ENCODE data around the gene PSMA3. TPM values are rescaled to one million over a fixed set of nuclear protein-coding genes. Genes with fewer than 3 reads are reported as not detected.

The PSMA3 gene
- total and polyA plus RNA-seq, 12 donors: 80.9 to 270 (median 162) TPM

DNA sequence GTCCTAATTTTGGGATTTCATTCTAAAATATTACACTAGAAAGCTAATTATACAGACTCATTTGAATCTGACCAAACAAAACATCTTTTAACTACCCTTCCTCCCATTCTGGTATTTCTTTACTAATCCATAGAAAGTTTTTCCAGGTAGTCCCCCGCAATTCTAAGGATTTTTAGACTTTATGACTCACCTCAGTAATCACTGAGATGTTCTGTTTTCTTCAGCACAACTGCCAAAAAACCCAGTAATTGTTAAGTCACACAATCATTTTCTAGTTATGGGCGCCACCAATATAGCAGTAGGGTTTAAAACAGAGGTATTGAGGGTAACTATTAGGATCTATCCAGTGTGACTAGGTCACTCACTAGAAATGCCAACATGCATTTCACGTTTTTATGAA, 52.1 kb downstream of the PSMA3 start:
- peak overlapping the region; percentile 81 to 96 (median 94) for H3K27ac ChIP-seq
- 5 to 10% (median 7%) methylated on average over 3 of the region's 3 CpGs for WGBS, 4 donors
- H3K9me3 ChIP-seq (replicated peaks in 1 of 3): no peaks in the 10 kb centered on the region
- no peak for TF ChIP-seq POLR2A (IDR thresholded peaks at IDR 0.05)
- TF ChIP-seq, protein P1, sequence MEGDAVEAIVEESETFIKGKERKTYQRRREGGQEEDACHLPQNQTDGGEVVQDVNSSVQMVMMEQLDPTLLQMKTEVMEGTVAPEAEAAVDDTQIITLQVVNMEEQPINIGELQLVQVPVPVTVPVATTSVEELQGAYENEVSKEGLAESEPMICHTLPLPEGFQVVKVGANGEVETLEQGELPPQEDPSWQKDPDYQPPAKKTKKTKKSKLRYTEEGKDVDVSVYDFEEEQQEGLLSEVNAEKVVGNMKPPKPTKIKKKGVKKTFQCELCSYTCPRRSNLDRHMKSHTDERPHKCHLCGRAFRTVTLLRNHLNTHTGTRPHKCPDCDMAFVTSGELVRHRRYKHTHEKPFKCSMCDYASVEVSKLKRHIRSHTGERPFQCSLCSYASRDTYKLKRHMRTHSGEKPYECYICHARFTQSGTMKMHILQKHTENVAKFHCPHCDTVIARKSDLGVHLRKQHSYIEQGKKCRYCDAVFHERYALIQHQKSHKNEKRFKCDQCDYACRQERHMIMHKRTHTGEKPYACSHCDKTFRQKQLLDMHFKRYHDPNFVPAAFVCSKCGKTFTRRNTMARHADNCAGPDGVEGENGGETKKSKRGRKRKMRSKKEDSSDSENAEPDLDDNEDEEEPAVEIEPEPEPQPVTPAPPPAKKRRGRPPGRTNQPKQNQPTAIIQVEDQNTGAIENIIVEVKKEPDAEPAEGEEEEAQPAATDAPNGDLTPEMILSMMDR (IDR thresholded peaks at IDR 0.05): no peak
- no peak for DNase-seq
- H3K4me3 ChIP-seq: peak overlapping the region in 2 of 4 donors; percentile 49 to 76
- peaks cover 0 to 22% of the 10 kb centered on the region in 2 donors for H3K36me3 ChIP-seq (replicated peaks in 1 of 2)
- peaks cover 6 to 44% of the 10 kb centered on the region in 2 donors for H3K4me1 ChIP-seq (replicated peaks in 1 of 2)
- H3K27me3 ChIP-seq: no peaks in the 10 kb centered on the region
- intact Hi-C loops (cut with DNase I): no loop called here

DNA sequence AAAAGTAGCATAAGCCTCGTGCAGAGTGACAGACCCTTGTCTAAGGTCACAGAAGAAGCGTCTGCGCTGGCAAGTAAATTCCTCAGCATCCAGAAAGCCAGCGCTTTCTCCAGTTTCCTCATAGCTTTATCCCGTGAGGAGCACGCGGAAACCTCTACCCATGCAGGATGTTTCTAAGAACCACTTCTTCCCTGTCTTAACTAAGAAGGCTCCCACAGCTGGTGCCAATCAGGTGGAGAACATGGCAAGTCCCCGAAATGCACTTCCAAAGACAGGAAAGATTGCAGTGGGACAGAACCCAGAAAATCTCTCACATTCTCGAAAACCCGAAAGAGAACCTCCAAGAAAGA, 52.7 kb downstream of the PSMA3 start:
- H3K4me3 ChIP-seq: peak overlapping the region; percentile 35 to 83 (median 62)
- no peaks in the 10 kb centered on the region for H3K9me3 ChIP-seq (replicated peaks in 1 of 3)
- no peak for TF ChIP-seq POLR2A (IDR thresholded peaks at IDR 0.05)
- TF ChIP-seq, protein P1 (IDR thresholded peaks at IDR 0.05): no peak
- no peaks in the 10 kb centered on the region for H3K27me3 ChIP-seq
- peak overlapping the region; percentile 81 to 96 (median 94) for H3K27ac ChIP-seq
- intact Hi-C loops (cut with DNase I): no loop called here
- H3K36me3 ChIP-seq (replicated peaks in 1 of 2): peaks cover 0 to 23% of the 10 kb centered on the region in 2 donors
- peak in 2 of 7 donors; percentile 29 to 56 for DNase-seq
- peaks cover 6 to 37% of the 10 kb centered on the region in 2 donors for H3K4me1 ChIP-seq (replicated peaks in 1 of 2)
- 0 to 3% (median 0%) methylated on average over 6 to 10 of the region's 10 CpGs for WGBS, 4 donors

DNA sequence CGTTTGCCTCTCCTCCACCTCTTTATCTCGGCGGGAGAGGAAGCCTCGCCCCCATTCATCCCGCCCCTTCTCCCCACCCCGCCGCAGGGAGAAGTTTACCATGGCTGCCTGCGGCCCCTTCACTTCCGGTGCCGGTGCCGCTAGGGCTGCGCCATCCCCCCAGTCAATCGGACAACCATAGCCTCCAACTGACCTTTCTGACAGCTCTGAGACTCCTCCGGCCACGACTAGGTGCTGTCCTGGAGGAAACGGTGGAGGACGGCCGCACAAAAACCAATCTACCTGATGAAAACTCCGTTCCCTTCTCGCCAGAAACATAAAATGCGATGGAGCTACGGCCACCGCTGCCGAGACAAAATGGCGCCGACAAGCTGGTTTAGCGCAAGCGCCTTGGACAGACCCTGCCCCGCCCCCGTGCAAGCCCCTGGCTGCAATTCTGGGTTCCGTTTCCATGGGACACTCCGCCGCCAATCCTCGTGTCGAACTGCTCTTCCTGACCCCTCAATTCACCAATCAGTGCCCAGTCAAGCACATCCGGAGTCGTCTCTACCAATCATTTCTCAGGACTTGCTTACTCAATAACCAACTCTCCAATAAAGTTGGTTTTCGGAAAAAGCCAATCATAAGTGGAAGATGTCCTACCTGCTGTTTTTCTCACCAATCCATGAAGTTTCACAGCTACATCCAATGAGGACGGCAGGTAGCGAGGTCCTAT, 53.3 kb downstream of the PSMA3 start:
- Histone ChIP-seq H3K36me3 (replicated peaks in 1 of 2) (peaks cover 0 to 26% of the 10 kb centered on the region in 2 donors), H3K9me3 (replicated peaks in 1 of 3) (no peaks in the 10 kb centered on the region), H3K4me3 (peak overlapping the region; percentile 35 to 88 (median 64)), H3K4me1 (replicated peaks in 1 of 2) (peaks cover 6 to 37% of the 10 kb centered on the region in 2 donors), H3K27ac (peak overlapping the region; percentile 94 to 97 (median 96)), H3K27me3 (no peaks in the 10 kb centered on the region)
- intact Hi-C loops (cut with DNase I): no loop called here
- DNase-seq: peak; percentile 98 to 100 (median 99)
- 0% methylated on average over 16 to 40 of the region's 40 CpGs for WGBS, 4 donors
- TF ChIP-seq, protein P1 (IDR thresholded peaks at IDR 0.05): no peak
- peak; percentile 73 to 87 for TF ChIP-seq POLR2A (IDR thresholded peaks at IDR 0.05)

DNA sequence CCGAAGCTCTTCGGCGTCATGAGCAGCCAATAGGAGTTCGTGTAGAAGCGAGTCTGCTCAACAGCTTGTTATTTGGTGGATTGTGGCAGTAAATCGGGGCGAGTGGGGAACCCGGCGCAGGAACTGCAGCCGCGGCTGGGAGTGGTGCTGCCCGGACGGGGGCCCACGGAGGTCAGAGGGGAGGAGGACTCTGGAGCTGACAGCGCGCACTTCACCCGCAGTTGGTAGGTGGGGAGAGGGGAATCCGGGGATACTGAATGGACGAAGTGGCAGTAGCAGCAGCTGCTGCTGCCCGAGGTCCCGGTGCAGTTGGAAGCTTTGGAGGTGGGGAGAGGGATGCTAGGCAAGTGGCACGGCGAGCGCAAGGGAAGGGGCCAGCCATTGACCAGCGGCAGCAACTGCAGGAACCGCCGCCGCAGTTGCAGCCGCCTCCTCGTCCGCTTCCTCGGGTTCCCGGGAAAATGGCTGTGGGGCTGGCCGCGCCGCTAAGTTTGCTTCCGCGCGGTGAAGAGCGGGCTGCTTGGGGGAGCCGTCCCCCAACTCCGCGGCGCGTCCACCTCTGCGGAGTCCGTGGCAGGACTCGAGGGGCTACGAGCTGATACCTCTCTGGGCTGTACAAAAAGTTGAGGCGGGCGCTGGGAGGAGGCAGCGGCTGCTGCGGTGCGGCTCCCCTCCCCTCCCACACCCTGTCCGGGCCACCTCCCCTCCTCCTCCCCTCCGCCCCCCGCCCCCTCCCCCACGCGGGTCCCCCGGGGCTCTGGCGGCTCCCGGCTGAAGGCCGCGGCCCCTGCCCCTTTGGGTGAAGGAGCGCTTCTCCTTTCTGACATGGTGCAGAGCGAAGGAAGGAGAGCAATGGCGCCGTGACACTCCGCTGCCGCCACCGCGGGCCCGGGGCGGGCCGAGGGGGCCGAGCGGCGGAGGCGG, 54.1 kb downstream of the PSMA3 start, which contains the start of gene ARID4A:
Gene ARID4A, plus strand, starts transcription at position 79 of the 924 bp plus-strand sequence. CDS start 1,300 bp downstream, outside the sequence.
- Histone ChIP-seq H3K27me3 (no peaks in the 10 kb centered on the region), H3K4me3 (peak within 1 kb of the TSS; percentile 78 to 96 (median 84)), H3K36me3 (replicated peaks in 1 of 2) (peaks cover 0 to 27% of the 10 kb centered on the region in 2 donors), H3K9me3 (replicated peaks in 1 of 3) (no peaks in the 10 kb centered on the region), H3K4me1 (replicated peaks in 1 of 2) (peaks cover 6 to 37% of the 10 kb centered on the region in 2 donors), H3K27ac (peak within 1 kb of the TSS; percentile 94 to 97 (median 96))
- intact Hi-C loops (cut with DNase I): no loop called here
- WGBS, 4 donors: 0 to 1% (median 0%) methylated on average over 13 to 79 of the region's 79 CpGs
- peak; percentile 83 to 99 for TF ChIP-seq POLR2A (IDR thresholded peaks at IDR 0.05)
- TF ChIP-seq, protein P1 (IDR thresholded peaks at IDR 0.05): no peak
- peak in 5 of 7 donors; percentile 89 to 96 (median 95) for DNase-seq
